Activated naive CD4-positive, alpha-beta T cell treated with anti-CD3 and anti-CD28 coated beads, Interleukin-2, amount 50 U/mL, for 16 hours (primary cell): Measurements from ENCODE around the gene PPFIA1.

Experiments used
- DNase-seq: peaks from one replicate; pipeline ENCODE4 v3.0.0-alpha.2; 2020

Gene PPFIA1

DNA sequence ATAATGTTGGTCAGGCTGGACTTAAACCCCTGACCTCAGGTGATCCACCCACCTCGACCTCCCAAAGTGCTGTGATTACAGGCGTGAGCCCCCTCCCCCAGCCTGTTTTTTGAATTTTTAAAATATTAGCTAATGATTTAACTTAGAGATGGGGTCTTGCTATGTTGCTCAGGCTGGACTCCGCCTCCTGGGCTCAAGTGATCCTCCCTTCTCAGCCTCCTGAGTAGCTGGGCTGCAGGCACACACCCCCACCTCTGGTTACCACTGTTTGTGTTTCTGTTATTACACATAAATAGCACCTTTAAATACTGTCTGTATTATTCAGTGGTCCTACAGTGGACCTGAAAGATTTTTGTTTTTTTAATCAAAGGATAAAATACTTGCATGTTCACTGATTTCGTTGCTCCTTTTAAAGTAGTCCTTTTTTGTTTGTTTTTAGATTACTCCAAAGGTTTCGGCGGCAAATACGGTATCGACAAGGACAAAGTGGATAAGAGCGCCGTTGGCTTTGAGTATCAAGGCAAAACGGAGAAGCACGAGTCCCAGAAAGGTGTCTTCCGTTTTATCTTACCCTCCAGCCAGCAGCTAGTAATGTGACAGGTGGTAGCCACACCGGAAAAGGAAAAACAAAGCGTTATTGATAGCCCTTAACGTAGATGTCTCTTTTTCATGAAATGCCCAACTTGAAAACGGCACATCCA lies 149.0 kb downstream of the PPFIA1 start:
- DNase-seq: no peak

DNA sequence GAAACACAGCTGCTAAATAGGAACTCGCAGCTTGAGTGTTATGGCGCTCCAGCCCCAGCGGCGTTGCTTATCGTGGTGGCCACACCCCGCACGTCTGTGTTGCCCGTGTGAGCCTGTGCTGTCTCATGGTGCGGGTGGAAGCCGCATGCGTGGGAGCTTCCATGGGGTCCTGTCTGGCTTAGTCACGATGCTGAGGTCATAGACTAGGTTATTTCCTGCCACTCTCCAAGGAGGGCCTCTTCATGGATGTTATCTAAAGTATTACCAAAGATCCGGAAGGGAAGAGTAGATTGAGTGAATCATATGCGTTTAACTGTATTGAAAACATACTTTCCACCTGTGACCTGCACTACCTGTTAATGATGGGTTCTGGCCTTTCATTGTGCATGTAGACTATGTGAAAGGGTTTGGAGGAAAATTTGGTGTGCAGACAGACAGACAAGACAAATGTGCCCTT lies 149.5 kb downstream of the PPFIA1 start:
- no peak for DNase-seq

DNA sequence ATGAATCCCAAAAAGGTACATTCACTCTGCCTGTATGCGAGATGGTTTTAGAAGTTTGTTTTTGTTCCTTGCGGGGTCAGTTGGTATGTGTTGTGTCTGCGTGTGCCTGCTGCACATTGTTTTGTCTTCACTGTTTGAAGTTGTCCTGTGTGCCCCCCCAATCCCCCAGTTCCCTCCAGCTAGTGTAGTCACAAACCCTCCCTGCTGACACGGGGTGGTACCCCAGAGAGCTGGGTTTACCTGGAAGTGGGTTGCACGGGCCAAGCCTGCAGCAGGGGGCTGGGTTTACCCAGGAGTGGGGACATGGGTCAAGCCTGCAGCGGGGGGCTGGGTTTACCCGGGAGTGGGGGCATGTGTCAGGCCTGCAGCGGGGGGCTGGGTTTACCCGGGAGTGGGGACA lies 150.0 kb downstream of the PPFIA1 start:
- no peak for DNase-seq

DNA sequence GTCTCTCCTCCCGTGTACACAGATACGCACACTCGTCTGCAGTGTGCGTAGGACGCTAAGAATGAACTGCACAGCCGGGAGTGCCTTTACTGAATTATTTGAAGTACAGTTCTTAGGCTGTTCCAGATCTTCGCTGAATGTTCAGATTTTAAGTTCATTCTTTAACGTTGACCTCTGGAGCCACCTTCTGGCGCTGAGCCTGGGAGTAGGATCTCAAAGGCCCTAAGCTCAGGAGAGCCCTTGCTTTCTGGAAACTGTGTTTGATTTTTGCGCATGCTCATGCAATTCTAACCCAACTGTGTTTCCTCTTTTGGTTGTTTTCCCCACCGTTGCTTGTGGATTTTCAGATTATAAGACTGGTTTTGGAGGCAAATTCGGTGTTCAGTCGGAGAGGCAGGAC lies 150.6 kb downstream of the PPFIA1 start:
- no peak for DNase-seq

DNA sequence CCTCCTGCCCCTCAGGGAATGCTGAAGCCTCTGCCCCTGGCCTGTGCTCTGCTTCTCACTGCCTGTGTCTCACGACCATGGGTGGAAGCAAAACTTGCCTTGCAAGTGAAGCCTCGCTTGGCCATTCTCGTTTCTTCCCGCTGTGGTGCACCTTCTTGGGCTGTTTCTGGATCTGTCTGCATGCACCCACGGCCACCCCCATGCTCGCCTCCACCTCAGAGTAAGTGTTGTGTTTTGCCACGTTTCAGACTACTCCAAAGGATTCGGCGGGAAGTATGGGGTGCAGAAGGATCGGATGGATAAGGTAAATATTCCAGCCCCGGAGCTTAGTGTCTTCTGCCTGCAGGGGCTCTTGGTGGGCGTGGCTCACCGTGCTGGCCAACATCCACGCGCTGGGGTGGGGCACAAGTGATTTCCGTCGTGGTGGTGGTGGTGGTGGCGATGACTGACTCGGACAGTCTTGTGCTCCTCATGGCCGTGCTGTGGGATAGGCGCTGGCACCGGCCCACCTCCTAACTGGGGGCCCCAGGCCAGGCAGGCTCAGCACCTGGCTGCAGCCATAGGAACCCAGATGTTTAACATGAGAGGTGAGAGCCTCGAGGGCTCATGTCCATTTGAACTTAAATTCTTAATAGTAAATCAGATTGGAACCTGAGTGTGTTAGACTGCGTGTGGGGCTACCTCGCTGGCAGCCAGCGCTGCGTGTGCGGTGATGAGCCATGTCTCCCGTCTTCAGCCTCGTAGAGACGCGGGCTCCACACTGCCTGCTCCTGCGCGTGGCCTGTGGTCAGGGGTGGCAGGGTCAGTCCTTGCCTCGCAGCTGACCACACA lies 152.4 kb downstream of the PPFIA1 start:
- no peak for DNase-seq

DNA sequence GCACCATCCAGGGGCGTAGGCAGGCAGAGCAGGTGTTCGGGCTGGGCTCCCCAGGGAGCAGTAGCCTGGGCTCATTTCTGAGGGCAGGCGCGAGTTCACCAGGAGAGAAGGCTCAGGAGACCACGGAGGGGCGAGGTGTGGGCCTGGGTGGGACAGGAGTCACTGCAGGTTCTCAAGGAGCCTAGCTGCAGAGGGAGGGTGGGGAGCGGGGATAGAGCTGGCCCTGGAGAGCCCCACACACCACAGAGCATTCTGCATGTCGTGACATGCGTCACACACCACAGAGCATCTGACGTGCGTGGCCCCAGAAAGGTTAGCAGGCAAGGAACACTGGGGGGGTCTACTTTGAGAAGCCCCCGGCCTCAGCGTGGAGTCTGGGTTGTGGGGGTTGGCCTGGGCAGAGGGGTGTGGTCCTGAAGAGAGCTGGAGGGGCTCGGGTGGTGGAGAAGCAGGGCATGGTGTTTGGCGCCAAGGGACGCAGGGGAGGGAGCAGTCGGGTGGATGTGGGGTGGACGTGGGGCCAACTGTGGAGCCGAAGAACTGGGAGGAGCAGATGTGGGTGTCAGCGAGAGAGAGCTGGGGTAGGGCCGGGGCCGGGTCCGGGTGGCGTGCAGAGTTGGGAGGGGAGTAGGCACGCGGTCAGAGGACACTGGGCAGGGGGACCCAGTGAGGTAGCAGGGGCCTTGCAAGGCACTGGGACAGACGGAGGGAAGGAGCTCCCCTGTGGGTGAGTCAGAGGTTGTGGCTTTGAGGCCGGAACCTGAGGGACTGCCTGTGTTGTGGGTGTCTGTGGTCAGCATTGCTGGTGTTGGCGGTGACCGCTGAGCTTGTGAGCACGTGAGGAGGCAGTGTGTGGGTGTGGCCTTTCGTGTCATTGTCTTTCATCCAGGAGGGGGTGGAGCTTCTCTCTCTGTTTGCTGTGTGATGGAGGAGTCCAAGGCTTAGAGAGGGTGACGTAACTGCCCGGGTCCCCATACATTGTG lies 153.3 kb downstream of the PPFIA1 start:
- DNase-seq: no peak

DNA sequence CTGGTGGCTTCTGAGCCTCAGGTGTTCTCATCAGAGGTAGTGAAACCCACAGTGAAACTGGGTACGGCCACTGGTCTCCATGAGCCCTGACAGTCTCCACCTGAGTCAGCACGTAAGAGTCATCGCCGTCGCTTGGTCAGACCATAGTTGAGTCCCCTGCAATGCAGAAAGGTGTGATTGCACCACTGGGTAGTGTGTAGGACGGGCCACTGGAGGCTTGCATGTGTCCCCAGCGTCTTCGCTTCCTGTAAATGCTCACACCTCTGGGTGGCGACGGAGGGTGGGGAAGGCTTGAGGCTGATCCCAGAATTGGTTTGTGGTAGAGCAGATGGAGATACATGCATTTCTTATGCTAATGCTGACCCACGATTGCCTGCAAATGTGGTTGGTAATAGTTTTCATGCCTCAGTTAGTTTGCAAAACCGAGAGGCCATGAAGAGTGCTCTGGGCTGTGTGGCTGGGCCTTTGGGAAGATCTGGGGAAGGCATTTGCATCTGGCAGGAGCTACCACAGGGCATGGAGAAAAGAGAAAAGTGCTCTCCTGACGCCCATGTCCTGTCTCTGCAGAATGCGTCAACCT lies 154.4 kb downstream of the PPFIA1 start:
- no peak for DNase-seq

DNA sequence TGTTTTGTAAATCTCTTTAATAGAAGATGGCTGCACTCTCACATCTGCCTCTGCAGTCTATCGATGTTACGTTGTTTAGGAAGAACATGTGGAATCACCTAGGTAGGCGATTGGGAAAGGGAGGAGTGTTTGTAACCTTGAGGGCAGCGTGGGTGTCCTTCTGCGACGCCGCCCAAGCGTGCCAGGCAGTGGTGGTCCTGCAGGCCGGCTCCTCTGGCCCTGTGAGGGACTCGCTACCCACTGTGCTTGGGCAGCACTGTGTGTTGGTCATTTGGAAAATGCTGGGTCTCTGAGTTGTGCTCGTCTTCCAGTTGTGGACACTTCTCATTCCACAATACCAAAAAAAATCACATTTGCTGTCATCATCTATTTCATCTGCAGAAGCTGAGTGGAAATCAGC lies 156.9 kb downstream of the PPFIA1 start:
- no peak for DNase-seq

DNA sequence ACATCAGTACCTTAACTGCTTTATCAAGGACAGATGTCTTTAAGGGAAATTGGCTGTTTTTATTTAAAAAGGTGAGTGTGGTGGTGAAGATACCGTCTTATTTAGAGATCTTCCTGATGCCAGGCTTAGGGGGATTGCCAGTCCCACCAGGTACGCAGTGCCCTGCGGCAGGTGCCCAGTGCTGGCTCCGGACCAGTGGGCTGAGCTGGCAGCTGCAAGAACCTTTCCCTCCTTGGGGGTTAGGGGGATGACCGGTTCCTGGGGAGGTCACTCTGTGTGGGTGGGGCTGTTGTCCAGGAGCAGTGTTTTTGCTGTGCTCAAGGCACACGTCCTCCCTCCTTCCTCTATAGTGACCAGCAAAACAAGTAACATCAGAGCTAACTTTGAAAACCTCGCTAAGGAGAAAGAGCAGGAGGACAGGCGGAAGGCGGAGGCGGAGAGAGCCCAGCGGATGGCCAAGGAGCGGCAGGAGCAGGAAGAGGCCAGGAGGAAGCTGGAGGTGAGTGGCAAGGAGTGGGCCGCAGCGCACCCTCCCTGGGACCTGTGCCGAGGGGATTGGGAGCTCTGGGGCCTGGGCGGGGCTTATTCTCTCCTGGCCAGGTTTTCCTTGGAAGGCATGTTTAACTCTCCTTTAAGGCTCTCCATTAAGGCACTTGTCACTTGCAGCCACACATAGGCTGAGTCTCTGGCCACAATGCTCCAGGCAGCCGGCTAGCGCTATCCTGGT lies 158.4 kb downstream of the PPFIA1 start:
- DNase-seq: no peak

DNA sequence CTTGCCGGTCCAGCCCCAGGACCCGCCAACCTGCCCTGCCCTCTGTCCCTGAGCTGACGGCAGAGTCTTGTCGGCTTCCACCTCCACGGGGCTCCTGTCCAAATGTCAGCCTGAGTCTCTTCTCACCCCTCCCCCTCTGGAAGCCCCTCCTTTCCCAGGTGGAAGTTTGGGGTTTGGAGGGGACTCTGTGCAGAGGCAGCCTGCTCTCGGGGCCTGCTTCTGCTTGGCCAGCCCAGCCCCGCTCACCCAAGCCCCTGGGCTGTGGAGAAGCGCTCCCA lies 158.9 kb downstream of the PPFIA1 start:
- DNase-seq: no peak

DNA sequence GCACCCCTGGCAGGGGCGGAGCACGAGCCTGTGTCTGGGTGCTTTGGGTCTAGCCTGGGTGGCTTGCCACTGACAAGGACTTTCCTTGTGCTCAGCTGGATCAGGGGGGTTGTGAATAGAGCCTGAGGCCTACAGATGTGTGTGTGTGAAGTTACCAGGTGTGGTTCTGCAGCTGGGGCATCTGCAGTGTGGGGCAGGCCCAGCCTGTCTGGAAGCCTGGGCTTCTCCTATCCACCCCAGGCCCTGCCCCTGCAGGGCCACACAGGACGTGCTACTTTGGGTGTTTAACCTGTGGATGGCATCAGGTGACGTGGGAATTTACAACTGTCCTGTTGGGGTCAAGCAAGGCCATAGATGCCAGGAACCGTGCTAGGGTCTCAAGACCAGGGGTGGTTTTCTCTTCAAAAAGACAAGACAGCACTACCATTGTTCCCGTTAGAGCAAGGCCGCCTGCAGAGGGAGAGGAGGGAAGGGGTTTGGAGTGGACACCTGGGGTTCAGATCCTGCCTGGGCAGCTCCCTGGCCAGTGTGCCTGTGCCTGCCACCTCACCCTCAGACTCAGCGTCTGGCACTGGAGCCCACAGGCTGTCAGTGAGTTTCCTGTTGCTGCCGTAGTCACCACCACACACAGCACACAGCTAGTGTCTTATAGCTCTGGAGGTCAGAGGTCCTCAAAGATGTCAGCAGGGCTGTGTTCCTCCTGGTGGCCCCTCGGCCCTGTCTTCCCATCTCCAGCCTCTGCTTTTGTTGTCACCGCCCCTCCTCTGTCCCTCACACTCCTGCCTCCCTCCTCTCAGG lies 159.4 kb downstream of the PPFIA1 start:
- DNase-seq: no peak

DNA sequence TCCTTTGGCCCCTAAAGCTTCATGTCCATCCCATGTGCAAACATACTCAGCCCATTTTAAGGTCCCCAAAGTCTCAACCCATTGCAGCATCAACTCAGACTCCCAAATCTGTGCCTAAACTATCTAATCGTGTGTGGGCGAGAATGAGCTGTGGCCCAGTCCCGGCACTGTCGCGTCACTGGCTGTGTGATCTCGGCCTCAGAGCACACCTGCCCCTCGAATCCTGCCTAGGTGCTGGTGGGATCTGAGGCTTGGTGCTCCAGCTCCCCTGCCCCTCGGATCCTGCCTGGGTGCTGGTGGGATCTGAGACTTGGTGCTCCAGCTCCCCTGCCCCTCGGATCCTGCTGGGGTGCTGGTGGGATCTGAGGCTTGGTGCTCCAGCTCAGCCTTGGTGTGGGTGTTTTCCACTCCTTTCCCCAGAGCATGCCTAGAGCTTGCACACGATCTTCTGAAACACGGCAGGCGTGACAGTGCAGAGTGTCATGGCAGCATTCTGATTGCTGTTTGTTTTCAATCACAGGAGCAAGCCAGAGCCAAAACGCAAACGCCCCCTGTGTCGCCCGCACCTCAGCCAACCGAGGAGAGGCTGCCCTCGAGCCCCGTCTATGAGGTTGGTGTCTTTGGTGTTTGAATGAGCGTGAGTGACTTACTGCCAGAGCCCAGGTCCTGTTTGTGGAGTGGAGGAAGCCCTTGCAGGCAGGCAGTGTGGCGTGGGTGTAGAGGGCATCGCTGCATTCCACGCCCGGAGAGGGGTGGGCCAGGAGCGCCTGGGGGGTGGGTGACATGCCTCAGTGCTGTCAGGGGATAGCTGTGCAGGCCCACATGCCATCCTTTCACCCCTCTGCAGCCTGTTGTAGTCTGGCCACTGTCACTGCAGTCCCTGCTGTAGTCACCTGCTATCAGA lies 160.4 kb downstream of the PPFIA1 start:
- DNase-seq: no peak

DNA sequence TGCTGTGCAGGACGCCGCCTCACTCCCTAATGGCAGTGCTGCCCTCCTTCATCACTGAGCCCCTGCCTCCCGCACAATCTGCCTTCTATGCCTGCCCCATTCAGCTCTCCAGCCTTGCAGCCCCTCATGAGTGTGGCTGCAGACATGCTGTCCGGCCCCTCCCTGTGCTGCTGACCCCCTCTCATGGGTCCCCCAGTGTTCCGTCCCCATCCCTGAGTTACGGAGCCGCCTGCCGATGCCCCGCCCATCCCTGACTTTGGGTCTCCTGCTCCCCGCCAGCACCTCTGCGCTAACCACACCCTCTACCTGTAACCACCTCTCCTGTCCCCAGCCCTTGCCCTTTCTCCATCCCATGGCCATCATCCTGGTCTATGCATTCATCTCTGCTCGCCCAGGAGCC lies 161.1 kb downstream of the PPFIA1 start:
- DNase-seq: no peak

DNA sequence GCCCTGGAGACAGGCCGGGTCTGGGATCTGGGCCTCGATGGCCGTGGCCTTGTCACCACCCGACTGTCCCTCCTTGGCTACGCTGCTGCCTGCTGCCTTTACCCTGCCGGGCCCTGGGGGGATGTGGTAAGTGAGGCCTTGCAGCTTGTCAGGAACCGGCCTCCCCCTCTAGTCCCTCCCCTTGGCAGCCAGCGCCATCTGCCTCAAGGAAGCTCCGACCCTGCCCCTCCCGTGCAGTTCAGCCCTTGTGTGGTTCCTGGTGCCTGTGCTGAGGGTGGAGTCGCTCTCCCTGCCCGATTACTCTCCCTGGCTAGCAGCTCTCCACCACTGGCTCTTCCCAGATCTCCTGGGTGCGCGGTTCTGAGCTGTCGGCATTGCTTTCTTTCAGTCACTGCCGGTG lies 161.6 kb downstream of the PPFIA1 start:
- no peak for DNase-seq

DNA sequence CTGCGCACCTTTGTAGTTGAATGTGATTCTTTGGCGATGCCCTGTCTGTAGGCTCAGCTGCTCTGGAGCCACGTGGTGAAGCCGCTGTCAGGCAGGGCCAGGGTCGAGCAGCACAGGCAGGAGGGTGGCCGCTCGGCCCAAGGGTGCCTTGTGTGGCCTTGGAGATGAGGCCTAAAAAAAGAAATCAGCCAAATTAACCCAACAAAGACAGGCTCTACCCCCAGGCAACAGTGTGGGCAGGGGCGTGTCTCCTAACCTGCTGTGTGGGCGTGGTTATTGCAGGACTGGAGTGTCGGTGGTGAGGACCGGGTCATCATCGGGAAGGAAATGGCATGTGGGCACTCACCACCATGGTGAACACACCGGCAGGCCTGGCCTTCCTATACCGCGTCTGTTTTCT lies 162.1 kb downstream of the PPFIA1 start:
- DNase-seq: no peak

DNA sequence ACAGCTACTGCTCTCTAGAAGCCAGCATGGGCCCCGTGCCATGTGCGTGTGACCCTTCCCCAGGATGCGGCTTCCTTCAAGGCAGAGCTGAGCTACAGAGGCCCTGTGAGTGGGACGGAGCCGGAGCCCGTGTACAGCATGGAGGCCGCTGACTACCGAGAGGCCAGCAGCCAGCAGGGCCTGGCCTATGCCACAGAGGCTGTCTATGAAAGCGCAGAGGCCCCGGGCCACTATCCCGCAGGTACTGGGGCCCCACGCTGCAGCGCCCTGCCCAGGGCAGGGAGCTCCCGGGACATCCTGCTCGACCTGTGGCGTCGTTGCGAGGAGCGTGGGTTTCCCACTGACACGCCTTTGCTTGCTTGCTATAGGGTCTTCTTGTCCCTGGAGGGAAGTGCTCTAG lies 162.5 kb downstream of the PPFIA1 start:
- DNase-seq: no peak

DNA sequence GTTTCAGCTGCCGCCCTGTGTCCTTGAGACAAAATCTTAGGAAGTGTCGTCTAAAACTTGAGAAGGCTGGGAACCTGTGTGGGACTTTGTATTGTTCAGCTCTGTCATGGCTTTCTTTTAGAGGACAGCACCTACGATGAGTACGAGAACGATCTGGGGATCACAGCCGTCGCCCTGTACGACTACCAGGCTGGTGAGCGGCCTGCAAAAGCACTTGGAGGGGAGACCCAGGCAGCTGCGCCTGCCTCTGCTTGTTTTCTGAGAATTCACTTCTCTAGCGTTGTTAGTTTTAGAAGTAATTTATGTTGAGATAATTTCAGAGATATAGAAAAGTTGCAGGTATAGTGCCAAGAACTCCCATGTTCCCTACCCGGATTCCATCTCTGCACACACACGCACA lies 163.0 kb downstream of the PPFIA1 start:
- DNase-seq: no peak
